Liver (tissue), 3 donors: ENCODE measurements around the gene CSF1.

ENCODE experiments used
- EGR1 ChIP-seq, 2 donors: IDR thresholded peaks; 2 replicates each; pipeline ENCODE4 v1.6.1; 2016 to 2018; ENCODE audit warnings: antibody characterized with exemption in 2 of 2, low read depth in 2 of 2
- GABPA ChIP-seq, 2 donors: IDR thresholded peaks in 1 of 2; conservative IDR thresholded peaks in 1 of 2; 2 replicates each; pipeline ENCODE4 v1.6.1; 2016; ENCODE audit warnings: antibody characterized with exemption in 2 of 2, mild to moderate bottlenecking in 1 of 2, moderate library complexity in 1 of 2
- RAD21 ChIP-seq, 2 donors: IDR thresholded peaks; 2 replicates each; pipeline ENCODE4 v1.6.1; 2016; ENCODE audit warnings: antibody characterized with exemption in 2 of 2, mild to moderate bottlenecking in 2 of 2
- SP1 ChIP-seq: IDR thresholded peaks from 2 replicates; pipeline ENCODE4 v1.6.1; 2018; ENCODE audit warnings: antibody characterized with exemption, mild to moderate bottlenecking
- TAF1 ChIP-seq: conservative IDR thresholded peaks from 2 replicates; pipeline ENCODE4 v1.6.1; 2016; ENCODE audit warnings: antibody characterized with exemption, mild to moderate bottlenecking
- YY1 ChIP-seq: IDR thresholded peaks from 2 replicates; pipeline ENCODE4 v1.6.1; 2016; ENCODE audit warnings: antibody characterized with exemption, mild to moderate bottlenecking
- TF ChIP-seq, protein P1 (sequence below): IDR thresholded peaks from 2 replicates; pipeline ENCODE4 v1.6.1; 2016; ENCODE audit warnings: antibody characterized with exemption
- TF ChIP-seq, protein P2 (sequence below): IDR thresholded peaks from 2 replicates; pipeline ENCODE4 v1.6.1; 2016; ENCODE audit warnings: antibody characterized with exemption, mild to moderate bottlenecking
- TF ChIP-seq, protein P3 (sequence below): fragments of 150-350 bp; IDR thresholded peaks from 2 replicates; pipeline ENCODE4 v1.5.1; 2017; ENCODE audit warnings: improper control_type of control experiment, low read depth, low read length; ENCODE audit not compliant: missing input control
- TF ChIP-seq, protein P4 (sequence below): IDR thresholded peaks from 2 replicates; pipeline ENCODE4 v1.6.1; 2016; ENCODE audit warnings: antibody characterized with exemption
- TF ChIP-seq, protein P5 (sequence below): IDR thresholded peaks from 2 replicates; pipeline ENCODE4 v1.6.1; 2016; ENCODE audit warnings: antibody characterized with exemption
- donor health status: healthy.
- donor health status: healthy.

DNA sequence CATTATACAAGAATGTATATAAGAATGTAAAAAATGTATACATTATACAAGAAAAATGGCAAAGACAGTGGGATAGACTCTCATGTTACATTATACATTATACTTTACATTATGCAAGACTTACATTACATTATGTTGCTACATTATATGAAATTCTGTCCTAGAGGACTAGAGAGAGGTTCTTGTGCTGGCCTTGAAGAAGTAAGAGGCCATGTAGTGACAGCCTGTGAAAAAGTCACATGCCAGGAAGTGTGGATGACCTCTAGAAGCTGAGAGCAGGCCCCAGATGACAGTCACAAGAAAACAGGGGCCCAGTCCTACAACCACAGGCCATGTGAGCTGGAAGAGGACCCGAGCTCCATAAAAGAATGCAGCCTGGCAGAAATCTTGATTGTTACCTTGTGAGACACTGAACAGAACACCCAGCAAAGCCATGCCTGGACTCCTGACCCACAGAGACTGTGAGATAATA lies 43.4 kb downstream of the CSF1 start:
- TF ChIP-seq, protein P1, sequence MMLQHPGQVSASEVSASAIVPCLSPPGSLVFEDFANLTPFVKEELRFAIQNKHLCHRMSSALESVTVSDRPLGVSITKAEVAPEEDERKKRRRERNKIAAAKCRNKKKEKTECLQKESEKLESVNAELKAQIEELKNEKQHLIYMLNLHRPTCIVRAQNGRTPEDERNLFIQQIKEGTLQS, result no peak
- TF ChIP-seq, protein P2, sequence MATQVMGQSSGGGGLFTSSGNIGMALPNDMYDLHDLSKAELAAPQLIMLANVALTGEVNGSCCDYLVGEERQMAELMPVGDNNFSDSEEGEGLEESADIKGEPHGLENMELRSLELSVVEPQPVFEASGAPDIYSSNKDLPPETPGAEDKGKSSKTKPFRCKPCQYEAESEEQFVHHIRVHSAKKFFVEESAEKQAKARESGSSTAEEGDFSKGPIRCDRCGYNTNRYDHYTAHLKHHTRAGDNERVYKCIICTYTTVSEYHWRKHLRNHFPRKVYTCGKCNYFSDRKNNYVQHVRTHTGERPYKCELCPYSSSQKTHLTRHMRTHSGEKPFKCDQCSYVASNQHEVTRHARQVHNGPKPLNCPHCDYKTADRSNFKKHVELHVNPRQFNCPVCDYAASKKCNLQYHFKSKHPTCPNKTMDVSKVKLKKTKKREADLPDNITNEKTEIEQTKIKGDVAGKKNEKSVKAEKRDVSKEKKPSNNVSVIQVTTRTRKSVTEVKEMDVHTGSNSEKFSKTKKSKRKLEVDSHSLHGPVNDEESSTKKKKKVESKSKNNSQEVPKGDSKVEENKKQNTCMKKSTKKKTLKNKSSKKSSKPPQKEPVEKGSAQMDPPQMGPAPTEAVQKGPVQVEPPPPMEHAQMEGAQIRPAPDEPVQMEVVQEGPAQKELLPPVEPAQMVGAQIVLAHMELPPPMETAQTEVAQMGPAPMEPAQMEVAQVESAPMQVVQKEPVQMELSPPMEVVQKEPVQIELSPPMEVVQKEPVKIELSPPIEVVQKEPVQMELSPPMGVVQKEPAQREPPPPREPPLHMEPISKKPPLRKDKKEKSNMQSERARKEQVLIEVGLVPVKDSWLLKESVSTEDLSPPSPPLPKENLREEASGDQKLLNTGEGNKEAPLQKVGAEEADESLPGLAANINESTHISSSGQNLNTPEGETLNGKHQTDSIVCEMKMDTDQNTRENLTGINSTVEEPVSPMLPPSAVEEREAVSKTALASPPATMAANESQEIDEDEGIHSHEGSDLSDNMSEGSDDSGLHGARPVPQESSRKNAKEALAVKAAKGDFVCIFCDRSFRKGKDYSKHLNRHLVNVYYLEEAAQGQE, result no peak
- TF ChIP-seq, protein P3, sequence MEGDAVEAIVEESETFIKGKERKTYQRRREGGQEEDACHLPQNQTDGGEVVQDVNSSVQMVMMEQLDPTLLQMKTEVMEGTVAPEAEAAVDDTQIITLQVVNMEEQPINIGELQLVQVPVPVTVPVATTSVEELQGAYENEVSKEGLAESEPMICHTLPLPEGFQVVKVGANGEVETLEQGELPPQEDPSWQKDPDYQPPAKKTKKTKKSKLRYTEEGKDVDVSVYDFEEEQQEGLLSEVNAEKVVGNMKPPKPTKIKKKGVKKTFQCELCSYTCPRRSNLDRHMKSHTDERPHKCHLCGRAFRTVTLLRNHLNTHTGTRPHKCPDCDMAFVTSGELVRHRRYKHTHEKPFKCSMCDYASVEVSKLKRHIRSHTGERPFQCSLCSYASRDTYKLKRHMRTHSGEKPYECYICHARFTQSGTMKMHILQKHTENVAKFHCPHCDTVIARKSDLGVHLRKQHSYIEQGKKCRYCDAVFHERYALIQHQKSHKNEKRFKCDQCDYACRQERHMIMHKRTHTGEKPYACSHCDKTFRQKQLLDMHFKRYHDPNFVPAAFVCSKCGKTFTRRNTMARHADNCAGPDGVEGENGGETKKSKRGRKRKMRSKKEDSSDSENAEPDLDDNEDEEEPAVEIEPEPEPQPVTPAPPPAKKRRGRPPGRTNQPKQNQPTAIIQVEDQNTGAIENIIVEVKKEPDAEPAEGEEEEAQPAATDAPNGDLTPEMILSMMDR, result no peak
- TF ChIP-seq, protein P4, sequence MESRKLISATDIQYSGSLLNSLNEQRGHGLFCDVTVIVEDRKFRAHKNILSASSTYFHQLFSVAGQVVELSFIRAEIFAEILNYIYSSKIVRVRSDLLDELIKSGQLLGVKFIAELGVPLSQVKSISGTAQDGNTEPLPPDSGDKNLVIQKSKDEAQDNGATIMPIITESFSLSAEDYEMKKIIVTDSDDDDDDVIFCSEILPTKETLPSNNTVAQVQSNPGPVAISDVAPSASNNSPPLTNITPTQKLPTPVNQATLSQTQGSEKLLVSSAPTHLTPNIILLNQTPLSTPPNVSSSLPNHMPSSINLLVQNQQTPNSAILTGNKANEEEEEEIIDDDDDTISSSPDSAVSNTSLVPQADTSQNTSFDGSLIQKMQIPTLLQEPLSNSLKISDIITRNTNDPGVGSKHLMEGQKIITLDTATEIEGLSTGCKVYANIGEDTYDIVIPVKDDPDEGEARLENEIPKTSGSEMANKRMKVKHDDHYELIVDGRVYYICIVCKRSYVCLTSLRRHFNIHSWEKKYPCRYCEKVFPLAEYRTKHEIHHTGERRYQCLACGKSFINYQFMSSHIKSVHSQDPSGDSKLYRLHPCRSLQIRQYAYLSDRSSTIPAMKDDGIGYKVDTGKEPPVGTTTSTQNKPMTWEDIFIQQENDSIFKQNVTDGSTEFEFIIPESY, result no peak
- TF ChIP-seq RAD21 (IDR thresholded peaks at IDR 0.05), result no peak
- TF ChIP-seq, protein P5, sequence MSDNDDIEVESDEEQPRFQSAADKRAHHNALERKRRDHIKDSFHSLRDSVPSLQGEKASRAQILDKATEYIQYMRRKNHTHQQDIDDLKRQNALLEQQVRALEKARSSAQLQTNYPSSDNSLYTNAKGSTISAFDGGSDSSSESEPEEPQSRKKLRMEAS, result no peak
- no peak for TF ChIP-seq EGR1 (IDR thresholded peaks at IDR 0.05; ENCODE audit: low read depth in 2 of 2)
- no peak for TF ChIP-seq GABPA (IDR thresholded peaks at IDR 0.05 in 1 of 2, conservative IDR thresholded peaks at IDR 0.05 in 1 of 2)
- no peak for TF ChIP-seq YY1
- TF ChIP-seq SP1, result no peak
- no peak for TF ChIP-seq TAF1
